NB4 (cell line): ENCODE measurements around the gene KDM4B.

Experiments used
- MYC ChIP-seq: IDR thresholded peaks from 2 replicates; pipeline ENCODE4 v1.6.1; 2011; ENCODE audit warnings: low read depth, low read length
- TF ChIP-seq, protein P1 (sequence below): IDR thresholded peaks from one replicate; pipeline ENCODE4 v1.5.1; 2012; ENCODE audit warnings: low read depth, low read length

DNA sequence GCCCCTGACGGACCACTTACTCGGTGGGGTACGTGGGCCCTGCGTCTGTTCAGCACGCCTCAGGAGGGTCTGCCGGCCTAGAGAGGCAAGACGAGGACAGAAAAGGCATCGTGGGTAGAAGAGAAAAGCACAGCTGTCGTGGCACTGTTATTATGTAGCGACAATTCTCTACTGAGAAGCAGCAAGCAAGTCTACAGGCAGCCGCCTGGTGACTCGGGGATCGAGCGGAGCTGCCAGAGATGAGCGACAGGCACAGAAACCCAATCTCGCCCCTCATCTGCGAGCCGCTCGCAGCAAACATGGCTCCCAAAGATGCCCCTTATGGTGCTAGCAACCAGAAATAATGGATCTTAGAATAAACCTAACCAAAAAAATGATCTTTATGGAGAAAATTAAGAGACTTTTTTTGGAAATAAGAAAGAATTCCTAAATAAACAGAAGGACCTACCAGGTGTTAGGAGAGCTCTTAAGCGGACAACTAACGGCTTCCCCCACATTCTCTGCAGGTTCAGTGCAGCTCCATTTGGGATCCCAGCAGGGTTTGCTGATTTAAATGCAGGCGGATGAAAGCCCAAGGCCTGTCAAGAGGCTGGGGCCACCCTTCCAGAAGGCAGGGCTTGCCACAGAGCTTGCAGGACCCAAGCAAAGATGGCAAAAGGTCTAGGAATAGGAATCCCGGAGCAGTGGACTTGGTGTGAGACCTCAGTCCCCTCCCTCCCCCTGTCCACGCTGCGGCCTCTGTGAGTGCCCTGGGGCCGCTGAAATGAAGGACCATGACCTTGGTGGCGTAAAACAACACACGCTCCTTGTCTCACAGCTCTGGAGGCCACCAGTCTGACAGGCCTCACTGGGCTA lies 152.6 kb downstream of the KDM4B start:
- TF ChIP-seq, protein P1, sequence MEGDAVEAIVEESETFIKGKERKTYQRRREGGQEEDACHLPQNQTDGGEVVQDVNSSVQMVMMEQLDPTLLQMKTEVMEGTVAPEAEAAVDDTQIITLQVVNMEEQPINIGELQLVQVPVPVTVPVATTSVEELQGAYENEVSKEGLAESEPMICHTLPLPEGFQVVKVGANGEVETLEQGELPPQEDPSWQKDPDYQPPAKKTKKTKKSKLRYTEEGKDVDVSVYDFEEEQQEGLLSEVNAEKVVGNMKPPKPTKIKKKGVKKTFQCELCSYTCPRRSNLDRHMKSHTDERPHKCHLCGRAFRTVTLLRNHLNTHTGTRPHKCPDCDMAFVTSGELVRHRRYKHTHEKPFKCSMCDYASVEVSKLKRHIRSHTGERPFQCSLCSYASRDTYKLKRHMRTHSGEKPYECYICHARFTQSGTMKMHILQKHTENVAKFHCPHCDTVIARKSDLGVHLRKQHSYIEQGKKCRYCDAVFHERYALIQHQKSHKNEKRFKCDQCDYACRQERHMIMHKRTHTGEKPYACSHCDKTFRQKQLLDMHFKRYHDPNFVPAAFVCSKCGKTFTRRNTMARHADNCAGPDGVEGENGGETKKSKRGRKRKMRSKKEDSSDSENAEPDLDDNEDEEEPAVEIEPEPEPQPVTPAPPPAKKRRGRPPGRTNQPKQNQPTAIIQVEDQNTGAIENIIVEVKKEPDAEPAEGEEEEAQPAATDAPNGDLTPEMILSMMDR, result no peak
- TF ChIP-seq MYC, result no peak
